Activated CD4-positive, alpha-beta T cell treated with anti-CD3 and anti-CD28 coated beads, Interleukin-2, amount 10 ng/mL, durations not matched to agents 7 days and 5 days (primary cell): ENCODE results near the gene IQSEC1. TPM values are rescaled to one million over a fixed set of nuclear protein-coding genes. Genes with fewer than 3 reads are reported as not detected.

ENCODE experiments used
- CTCF ChIA-PET: fragments of 350-600 bp; sonication (Branson Sonifier 250); formaldehyde crosslinking; loops from one replicate; lab custom pipeline; 2021; ENCODE audit warnings: antibody characterized with exemption; lab: Charles Lee
- POLR2A ChIA-PET: fragments of 350-600 bp; sonication (Branson Sonifier 250); formaldehyde crosslinking; loops from one replicate; lab custom pipeline; 2021; ENCODE audit warnings: antibody characterized with exemption; lab: Charles Lee
- DNase-seq: peaks from one replicate; pipeline ENCODE4 v3.0.0-alpha.2; 2020
- H3K27ac Mint-ChIP-seq: one replicate; pipeline ENCODE4 v1.8.0; 2021; ENCODE audit warnings: mild to moderate bottlenecking, moderate library complexity, mixed read lengths
- H3K27me3 Mint-ChIP-seq: one replicate; pipeline ENCODE4 v1.8.0; 2021; ENCODE audit warnings: mixed read lengths
- H3K36me3 Mint-ChIP-seq: one replicate; pipeline ENCODE4 v1.8.0; 2021; ENCODE audit warnings: low read depth, mixed read lengths
- H3K4me1 Mint-ChIP-seq: one replicate; pipeline ENCODE4 v1.8.0; 2021; ENCODE audit warnings: mixed read lengths
- H3K4me3 Mint-ChIP-seq: one replicate; pipeline ENCODE4 v1.8.0; 2021; ENCODE audit warnings: mild to moderate bottlenecking, moderate library complexity, mixed read lengths
- H3K9me3 Mint-ChIP-seq: one replicate; pipeline ENCODE4 v1.8.0; 2021; ENCODE audit warnings: mixed read lengths
- total RNA-seq, 2 experiments: library from RNA; stranded (reverse); gene quantifications; one replicate each; pipeline ENCODE4 v1.2.3, GENCODE V29; 2021

Gene IQSEC1
- total RNA-seq, 2 experiments from 2014 or later, result 58.2 to 70.4 TPM

GRCh38 chr3:12893247-12893646 is 180.0 kb downstream of the IQSEC1 start:
- no peaks in the 10 kb centered on the region for H3K9me3 Mint-ChIP-seq
- ChIA-PET POLR2A (no interaction called here), CTCF (interaction anchor here (0.6 to 3.9 kb wide), 3 partner anchors 14 to 83 kb away, joined by 3 to 19 read pairs (median 4); no protein-coding TSS in a partner anchor)
- peaks cover 3% of the 10 kb centered on the region for H3K36me3 Mint-ChIP-seq
- H3K27ac Mint-ChIP-seq, result no peak overlapping the region
- peaks cover 18% of the 10 kb centered on the region for H3K4me1 Mint-ChIP-seq
- no peak for DNase-seq
- no peak overlapping the region for H3K4me3 Mint-ChIP-seq
- peaks cover 23% of the 10 kb centered on the region for H3K27me3 Mint-ChIP-seq

DNA sequence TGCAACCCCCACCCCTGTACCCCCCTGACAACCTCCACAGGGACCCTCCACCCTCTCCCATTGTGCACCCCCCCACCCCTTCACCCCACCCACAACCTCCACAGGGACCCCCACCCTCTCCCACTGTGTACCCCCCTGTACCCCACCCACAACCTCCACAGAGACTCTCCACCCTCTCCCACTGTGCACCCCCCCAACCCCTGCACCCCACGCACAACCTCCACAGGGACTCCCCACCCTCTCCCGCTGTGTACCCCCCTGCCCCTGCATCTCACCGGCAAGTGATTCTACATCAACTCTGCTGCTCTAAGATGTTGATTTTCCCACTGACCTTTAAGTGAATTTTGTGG is 180.4 kb downstream of the IQSEC1 start:
- CTCF ChIA-PET, result interaction anchor here (2.0 to 3.9 kb wide), 2 partner anchors 14 to 19 kb away, joined by 4 to 19 read pairs; no protein-coding TSS in a partner anchor
- POLR2A ChIA-PET, result no interaction called here
- Mint-ChIP-seq H3K4me1 (peaks cover 17% of the 10 kb centered on the region), H3K36me3 (peaks cover 3% of the 10 kb centered on the region), H3K27me3 (peaks cover 27% of the 10 kb centered on the region), H3K9me3 (no peaks in the 10 kb centered on the region), H3K27ac (no peak overlapping the region), H3K4me3 (no peak overlapping the region)
- no peak for DNase-seq

DNA sequence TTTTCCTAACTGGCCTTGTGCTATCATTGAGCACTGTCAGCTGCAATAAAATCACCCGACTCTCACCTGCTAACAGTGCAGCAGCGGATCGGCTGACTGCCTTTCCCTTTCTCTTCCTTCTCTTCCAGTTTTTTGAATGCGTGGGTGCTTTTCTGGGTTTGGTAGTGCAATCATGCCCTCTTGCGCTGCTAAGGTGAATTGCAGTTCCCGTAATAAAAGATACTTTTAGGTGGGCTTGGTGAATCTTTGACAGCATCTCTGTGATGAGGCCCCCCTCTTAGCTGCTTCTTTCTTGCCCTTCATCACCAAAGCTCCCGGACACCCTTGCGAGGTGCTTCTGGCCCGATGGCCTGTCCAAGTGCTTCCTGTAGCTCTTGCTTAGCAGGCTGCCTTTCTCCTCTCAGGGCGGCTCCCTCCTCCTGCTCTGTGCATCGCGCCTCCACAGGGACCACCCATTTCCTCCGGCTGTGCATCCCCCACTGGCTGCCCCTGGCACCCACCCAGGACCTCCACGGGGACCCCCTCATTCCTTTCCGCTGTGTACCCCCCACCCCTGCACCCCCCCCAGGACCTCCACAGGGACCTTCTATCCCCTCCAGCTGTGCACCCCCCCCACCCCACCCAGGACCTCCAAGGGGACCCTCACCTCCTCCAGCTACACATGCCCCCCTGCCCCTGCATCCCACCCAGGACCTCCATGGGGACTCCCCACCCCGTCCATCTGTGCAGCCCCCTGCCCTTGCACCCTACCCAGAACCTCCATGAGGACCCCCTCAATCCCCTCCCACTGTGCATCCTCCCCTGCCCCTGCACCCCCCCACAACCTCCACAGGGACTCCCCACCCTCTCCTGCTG is 181.0 kb downstream of the IQSEC1 start:
- peaks cover 30% of the 10 kb centered on the region for H3K27me3 Mint-ChIP-seq
- H3K9me3 Mint-ChIP-seq, result no peaks in the 10 kb centered on the region
- ChIA-PET CTCF (interaction anchor here (1.0 to 3.9 kb wide), 7 partner anchors 8 to 82 kb away, joined by 3 to 19 read pairs (median 4); no protein-coding TSS in a partner anchor), POLR2A (interaction anchor here (0.6 kb wide), 1 partner anchor 314 kb away, joined by 7 read pairs; no protein-coding TSS in a partner anchor)
- peaks cover 3% of the 10 kb centered on the region for H3K36me3 Mint-ChIP-seq
- no peak overlapping the region for H3K4me3 Mint-ChIP-seq
- DNase-seq, result peak; percentile 49
- no peak overlapping the region for H3K27ac Mint-ChIP-seq
- peaks cover 13% of the 10 kb centered on the region for H3K4me1 Mint-ChIP-seq

DNA sequence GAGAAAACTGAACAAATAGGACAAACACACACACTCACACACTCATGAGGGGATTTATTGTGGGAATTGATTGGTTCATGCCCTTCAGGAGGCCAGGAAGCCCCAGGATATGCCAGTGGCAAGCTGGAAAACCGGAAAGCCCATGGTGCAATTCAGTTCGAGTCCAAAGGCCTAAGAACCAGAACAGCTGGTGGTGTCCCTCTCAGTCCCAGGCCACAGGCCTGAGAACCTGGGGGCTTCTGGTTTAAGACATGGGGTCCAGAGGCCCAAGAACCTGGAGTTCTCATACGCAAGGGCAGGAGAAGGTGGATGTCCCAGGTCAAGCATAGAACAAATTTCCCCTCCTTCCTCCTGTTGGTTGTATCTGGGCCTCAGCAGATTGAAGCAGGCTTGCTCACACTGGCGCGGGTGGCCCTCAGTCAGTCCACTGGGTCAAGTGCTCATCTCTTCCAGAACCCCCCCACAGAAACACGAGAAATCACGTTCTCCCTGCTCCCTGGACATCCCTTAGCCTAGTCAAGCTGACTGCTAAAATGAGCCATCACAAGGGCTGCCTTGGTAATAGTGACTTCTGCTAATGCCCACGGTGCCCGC is 181.7 kb downstream of the IQSEC1 start:
- Mint-ChIP-seq H3K27ac (no peak overlapping the region), H3K4me3 (no peak overlapping the region), H3K9me3 (no peaks in the 10 kb centered on the region), H3K4me1 (peaks cover 15% of the 10 kb centered on the region), H3K36me3 (no peaks in the 10 kb centered on the region), H3K27me3 (peaks cover 32% of the 10 kb centered on the region)
- ChIA-PET CTCF (interaction anchor here (0.7 to 3.9 kb wide), 10 partner anchors 8 to 81 kb away, joined by 3 to 19 read pairs (median 4); no protein-coding TSS in a partner anchor), POLR2A (interaction anchor here (0.6 kb wide), 1 partner anchor 313 kb away, joined by 7 read pairs; no protein-coding TSS in a partner anchor)
- DNase-seq, result no peak

DNA sequence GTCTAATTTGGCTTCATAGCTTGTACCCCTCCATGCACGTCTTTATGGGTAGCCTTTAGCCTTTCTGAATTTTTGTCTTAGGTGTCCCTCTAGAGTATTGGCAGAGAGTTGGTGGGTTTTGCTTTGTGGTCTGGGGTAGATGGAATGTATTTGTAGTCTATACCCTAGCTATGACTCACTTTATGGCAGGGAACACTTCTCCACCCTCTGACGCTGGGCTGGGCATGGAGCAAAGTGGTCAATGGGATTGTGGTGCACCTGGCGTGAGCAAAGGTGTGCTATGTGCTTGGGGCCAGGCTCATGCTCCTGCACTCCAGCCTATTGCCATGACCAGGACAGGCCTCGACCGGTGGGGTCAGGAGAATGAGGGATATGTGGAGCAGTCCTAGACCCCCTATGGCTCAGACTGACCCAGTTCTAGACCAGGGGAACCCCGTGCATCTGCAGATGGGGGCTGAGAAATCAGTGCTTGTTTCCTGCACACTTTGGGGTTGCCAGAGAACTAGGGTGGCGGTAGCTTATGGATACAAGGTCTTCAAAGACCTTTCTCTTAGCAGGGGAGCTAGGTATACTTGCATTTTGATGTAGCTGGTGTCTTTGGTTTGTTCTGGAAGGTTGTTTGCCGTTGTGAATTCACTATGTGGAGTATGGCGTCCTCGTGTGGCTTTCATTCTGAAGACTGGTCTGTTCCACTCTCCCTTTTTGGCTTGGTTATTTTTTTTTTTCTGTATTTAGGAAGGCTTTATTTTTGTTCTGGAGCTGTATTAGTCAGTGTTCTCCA is 182.4 kb downstream of the IQSEC1 start:
- H3K4me3 Mint-ChIP-seq, result no peak overlapping the region
- ChIA-PET POLR2A (no interaction called here), CTCF (interaction anchor here (0.7 to 3.9 kb wide), 8 partner anchors 9 to 81 kb away, joined by 3 to 19 read pairs (median 4); no protein-coding TSS in a partner anchor)
- no peak for DNase-seq
- H3K9me3 Mint-ChIP-seq, result no peaks in the 10 kb centered on the region
- H3K4me1 Mint-ChIP-seq, result peaks cover 22% of the 10 kb centered on the region
- no peak overlapping the region for H3K27ac Mint-ChIP-seq
- H3K27me3 Mint-ChIP-seq, result peaks cover 32% of the 10 kb centered on the region
- no peaks in the 10 kb centered on the region for H3K36me3 Mint-ChIP-seq

DNA sequence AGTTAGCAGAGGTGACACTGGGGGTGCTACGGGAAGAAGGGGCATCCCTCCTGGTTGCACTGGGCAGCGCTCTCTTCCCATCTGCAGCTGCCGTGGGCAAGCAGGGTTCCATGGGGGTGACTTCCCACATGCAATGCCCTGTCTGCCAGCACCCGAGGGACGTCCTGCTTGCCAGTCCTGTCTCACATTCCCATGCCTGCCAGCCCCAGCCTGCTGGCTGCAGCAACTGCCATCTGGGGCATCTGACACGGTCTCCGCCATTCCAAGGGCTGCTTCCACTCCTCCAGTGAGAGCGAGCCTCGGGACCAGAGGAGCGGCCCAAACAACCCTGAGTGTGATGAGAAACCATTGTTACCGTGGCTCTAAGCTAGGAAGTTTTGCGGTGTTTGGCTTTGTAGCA is 186.5 kb downstream of the IQSEC1 start:
- no peaks in the 10 kb centered on the region for H3K36me3 Mint-ChIP-seq
- H3K27ac Mint-ChIP-seq, result peak overlapping the region; percentile 50
- ChIA-PET CTCF (interaction anchor here (0.7 to 2.0 kb wide), 3 partner anchors 12 to 20 kb away, joined by 3 to 6 read pairs (median 3); no protein-coding TSS in a partner anchor), POLR2A (no interaction called here)
- H3K9me3 Mint-ChIP-seq, result no peaks in the 10 kb centered on the region
- peaks cover 34% of the 10 kb centered on the region for H3K27me3 Mint-ChIP-seq
- H3K4me3 Mint-ChIP-seq, result no peak overlapping the region
- peaks cover 25% of the 10 kb centered on the region for H3K4me1 Mint-ChIP-seq
- DNase-seq, result no peak

- ChIA-PET POLR2A (no interaction called here), CTCF (interaction anchor here (0.7 to 2.0 kb wide), 3 partner anchors 12 to 21 kb away, joined by 3 to 6 read pairs (median 3); no protein-coding TSS in a partner anchor)
- peak; percentile 28 for DNase-seq
- peak overlapping the region; percentile 50 for H3K27ac Mint-ChIP-seq
- H3K9me3 Mint-ChIP-seq, result no peaks in the 10 kb centered on the region
- H3K4me1 Mint-ChIP-seq, result peaks cover 24% of the 10 kb centered on the region
- no peaks in the 10 kb centered on the region for H3K36me3 Mint-ChIP-seq
- peak overlapping the region; percentile 44 for H3K4me3 Mint-ChIP-seq
- H3K27me3 Mint-ChIP-seq, result peaks cover 34% of the 10 kb centered on the region
Measured at GRCh38 chr3:12886106-12886679, 187.0 kb downstream of the IQSEC1 start.

GRCh38 chr3:12885583-12885930 is 187.7 kb downstream of the IQSEC1 start:
- H3K27me3 Mint-ChIP-seq, result peaks cover 30% of the 10 kb centered on the region

GRCh38 chr3:12884790-12885582 is 188.2 kb downstream of the IQSEC1 start:
- POLR2A ChIA-PET, result no interaction called here
- Mint-ChIP-seq H3K4me3 (no peak overlapping the region), H3K9me3 (no peaks in the 10 kb centered on the region), H3K27me3 (peaks cover 26% of the 10 kb centered on the region), H3K36me3 (no peaks in the 10 kb centered on the region), H3K4me1 (peaks cover 24% of the 10 kb centered on the region), H3K27ac (no peak overlapping the region)
- CTCF ChIA-PET, result no interaction called here
- DNase-seq, result no peak

More at GRCh38 chr3:12885583-12885930, 187.7 kb downstream of the IQSEC1 start:
- H3K9me3 Mint-ChIP-seq, result no peaks in the 10 kb centered on the region
- H3K27ac Mint-ChIP-seq, result no peak overlapping the region
- no peaks in the 10 kb centered on the region for H3K36me3 Mint-ChIP-seq
- ChIA-PET POLR2A (no interaction called here), CTCF (interaction anchor here (2.0 kb wide), 1 partner anchor 11 kb away, joined by 6 read pairs; no protein-coding TSS in a partner anchor)
- DNase-seq, result no peak
- peaks cover 24% of the 10 kb centered on the region for H3K4me1 Mint-ChIP-seq
- no peak overlapping the region for H3K4me3 Mint-ChIP-seq

DNA sequence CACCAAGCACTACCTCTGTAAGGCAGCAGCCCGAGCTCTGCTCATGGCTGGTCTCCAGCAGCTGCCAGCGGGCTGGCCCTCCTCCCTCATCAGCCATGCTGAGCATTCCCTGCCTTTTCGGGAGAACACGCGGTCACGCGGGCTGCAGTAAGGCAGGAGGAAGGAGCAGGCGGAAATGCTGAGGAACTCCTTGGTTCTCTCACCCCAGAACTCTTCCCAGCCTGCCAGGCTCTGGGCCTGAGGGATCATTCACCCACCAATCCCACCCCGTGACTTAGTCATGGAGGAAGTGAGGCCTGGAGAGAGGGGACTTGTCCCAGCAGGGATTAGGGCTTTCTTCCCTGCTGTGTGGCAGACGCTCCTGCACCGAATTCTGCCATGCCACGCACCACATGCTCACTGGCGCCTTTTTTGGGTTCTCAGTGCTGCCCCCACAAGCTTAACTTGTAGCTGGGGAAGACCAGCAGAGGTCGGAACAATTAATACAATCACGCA is 189.0 kb downstream of the IQSEC1 start:
- Mint-ChIP-seq H3K27ac (no peak overlapping the region), H3K4me1 (peaks cover 22% of the 10 kb centered on the region), H3K4me3 (no peak overlapping the region), H3K36me3 (no peaks in the 10 kb centered on the region), H3K9me3 (no peaks in the 10 kb centered on the region), H3K27me3 (peaks cover 20% of the 10 kb centered on the region)
- CTCF ChIA-PET, result interaction anchor here (1.3 to 1.8 kb wide), 3 partner anchors 8 to 15 kb away, joined by 3 to 6 read pairs (median 5); no protein-coding TSS in a partner anchor
- no peak for DNase-seq
- POLR2A ChIA-PET, result no interaction called here
